Measurements from ENCODE around the gene RPP25L.
A peak's percentile ranks its signal among the peaks of the same experiment; 100 is the strongest.
"Not testable (repeated sequence)": the region's sequence is repeated elsewhere in the genome, so short reads cannot be mapped to it uniquely, and the experiment has no call there.

The RPP25L gene, protein sequence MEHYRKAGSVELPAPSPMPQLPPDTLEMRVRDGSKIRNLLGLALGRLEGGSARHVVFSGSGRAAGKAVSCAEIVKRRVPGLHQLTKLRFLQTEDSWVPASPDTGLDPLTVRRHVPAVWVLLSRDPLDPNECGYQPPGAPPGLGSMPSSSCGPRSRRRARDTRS
- 16.1 to 16.7 reads per million in 2 experiments for total RNA-seq

DNA sequence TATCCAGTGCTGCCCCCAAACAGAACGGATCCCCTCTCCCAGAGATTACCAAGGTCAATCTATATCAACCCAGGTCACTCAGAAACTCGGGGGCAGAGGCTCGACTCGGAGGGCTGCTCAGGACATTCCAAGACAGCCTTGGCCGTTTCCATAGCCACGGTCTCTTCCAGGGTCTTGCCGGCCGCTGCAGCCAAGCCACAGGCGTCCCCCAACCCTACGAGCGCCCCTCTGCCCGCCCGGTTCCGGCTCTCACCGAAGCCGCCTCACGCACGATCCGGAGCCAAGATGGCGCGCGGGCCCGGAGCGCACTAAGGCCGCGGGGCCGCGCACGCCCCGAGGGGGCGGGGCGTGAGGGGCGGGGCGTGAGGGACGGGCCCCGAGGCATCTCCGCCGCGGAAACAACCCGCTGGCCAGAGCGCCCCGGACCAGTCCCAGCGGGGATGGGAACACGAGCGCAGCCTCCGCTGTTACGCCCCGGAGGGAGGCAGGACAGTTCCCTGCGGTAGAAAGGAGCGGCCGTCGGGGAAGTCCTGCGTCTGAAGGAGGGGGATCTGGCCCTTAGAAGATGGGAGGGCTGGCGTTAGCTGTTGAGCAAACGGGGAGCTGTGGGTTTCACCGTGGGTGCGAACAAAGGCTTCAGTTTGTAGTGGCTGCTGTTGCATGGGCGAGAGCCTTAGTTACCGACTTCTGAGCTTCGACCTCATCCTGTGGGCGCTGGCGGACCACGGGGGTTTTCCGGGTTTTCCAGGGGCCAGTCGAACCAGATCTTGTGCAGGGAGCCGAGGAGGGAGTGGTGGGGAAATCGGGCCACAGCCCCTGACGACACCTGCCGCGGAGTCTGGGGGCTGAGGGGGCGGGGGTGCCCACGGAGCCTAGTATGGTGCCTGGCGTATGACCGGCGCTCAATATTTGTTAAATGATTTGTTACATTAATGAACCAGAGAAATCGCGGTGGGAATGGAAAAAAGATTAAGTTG is at the start of gene RPP25L:
RPP25L (minus strand) TSS at position 287 of the 977 bp plus-strand sequence. CDS start 801 bp downstream, outside the sequence.
- peak; percentile 77 for DNase-seq (ENCODE audit: low read depth)

DNA sequence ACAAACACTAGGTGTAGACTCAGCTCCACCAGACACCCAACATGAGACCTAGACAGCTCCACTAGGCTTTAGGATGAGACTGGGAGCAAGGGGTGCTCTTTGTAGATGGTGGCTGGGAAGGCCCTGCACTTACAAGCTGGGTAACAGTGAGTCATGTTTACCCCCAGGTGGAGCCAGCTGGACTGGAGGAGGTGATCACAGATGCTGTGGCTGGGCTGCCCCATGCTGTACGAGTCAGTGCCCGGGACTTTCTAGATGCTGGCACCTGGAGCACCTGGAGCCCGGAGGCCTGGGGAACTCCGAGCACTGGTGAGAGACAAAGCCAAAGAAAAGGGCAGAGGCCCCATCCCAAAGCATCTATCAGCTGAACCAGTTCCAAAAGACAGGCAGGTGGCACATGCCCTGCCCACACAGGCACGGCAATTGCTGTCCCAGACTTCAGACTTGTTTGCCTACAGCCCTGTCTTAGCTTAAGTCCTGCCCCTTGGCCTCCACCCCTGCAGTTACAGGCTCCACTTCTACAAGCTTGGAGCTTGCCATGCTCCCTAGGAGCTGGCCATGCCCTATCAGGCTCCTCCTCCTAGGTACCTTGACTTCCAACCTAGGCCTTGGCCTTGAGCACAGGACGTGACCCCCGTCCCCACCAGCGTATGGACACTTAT is 47.8 kb upstream of the RPP25L start:
- DNase-seq (ENCODE audit: low read depth) = no peak

DNA sequence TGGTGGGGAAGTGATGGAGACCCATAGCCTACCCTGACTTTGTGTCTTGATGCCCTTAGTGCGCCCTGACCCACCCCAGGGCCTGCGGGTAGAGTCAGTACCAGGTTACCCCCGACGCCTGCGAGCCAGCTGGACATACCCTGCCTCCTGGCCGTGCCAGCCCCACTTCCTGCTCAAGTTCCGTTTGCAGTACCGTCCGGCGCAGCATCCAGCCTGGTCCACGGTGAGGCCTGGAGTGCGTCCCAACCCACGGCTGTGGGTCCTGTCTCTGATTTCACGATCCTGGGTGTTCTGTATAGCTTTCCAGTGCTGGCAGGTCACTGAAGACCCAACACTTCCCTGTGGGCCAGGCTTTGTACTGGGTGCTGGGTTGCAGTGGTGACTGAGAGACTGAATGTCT is 46.6 kb upstream of the RPP25L start:
- no peak for DNase-seq (ENCODE audit: low read depth)

DNA sequence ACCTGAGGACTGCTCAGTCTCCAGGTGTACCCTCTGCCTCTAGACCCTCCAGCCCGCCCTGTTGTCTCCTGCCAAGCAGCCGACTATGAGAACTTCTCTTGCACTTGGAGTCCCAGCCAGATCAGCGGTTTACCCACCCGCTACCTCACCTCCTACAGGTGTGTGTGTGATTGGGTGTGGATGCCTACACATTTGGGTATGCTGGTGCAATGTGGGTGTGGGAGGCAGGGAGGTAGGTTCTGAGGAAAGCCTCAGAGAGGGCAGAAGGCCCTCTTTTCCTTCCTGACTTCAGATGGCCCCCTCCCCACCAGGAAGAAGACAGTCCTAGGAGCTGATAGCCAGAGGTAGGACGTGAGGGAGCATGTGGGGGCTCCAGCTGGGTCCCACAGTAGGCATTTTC is 45.1 kb upstream of the RPP25L start:
- DNase-seq (ENCODE audit: low read depth) = no peak

DNA sequence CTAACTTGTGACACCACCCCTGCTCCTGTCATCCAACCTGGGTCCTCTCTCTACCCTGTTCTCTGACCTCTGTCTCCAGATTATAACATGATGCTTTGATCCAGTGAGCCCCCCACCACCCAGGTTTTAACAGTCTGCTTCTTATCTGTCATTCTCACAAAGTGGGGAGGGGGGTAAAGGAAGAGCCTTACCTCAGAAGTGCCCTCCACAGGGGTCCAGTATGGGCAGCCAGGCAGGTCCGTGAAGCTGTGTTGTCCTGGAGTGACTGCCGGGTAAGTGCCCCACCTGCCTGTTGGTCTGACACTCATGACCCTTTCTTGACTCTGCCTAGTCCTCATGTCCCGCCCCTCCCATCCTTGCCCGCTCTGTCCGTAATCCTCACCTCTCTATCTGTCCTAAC is 43.5 kb upstream of the RPP25L start:
- DNase-seq (ENCODE audit: low read depth) = no peak

DNA sequence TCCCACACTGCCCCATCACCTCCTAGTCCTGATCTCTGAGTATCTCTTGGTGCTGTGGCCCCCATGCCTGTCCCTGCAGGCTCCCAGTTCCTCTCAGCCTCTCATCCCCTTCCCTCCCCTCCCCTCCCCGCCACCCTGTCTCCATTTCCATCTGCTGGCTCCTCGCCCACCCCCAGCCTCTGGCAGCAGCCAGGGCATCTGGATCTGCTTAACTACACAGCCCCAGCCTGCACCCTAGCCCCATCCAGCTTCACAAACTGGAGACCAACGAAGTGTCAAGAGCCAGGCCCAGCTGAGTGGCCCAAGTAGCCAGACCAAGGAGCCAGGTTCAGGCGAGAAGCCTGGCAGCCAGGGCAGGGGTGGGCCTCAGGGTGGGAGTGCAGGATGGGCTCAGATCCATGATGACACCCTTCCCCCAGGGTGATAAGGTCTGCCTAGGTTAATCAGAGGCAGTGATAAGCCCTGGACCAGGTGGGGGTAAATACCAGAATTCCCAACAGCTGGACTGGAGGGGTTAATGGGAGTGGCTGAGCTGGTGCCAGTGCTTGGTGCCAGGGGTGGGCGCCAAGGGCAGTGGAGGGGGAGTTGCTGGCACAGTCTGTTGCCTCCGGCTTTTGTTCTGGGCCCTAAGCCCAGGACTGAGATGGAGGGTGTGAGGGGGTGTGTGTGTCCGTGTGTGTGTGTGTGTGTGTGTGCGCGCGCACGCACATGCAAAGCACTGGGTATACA is 42.6 kb upstream of the RPP25L start:
- no peak for DNase-seq (ENCODE audit: low read depth)

DNA sequence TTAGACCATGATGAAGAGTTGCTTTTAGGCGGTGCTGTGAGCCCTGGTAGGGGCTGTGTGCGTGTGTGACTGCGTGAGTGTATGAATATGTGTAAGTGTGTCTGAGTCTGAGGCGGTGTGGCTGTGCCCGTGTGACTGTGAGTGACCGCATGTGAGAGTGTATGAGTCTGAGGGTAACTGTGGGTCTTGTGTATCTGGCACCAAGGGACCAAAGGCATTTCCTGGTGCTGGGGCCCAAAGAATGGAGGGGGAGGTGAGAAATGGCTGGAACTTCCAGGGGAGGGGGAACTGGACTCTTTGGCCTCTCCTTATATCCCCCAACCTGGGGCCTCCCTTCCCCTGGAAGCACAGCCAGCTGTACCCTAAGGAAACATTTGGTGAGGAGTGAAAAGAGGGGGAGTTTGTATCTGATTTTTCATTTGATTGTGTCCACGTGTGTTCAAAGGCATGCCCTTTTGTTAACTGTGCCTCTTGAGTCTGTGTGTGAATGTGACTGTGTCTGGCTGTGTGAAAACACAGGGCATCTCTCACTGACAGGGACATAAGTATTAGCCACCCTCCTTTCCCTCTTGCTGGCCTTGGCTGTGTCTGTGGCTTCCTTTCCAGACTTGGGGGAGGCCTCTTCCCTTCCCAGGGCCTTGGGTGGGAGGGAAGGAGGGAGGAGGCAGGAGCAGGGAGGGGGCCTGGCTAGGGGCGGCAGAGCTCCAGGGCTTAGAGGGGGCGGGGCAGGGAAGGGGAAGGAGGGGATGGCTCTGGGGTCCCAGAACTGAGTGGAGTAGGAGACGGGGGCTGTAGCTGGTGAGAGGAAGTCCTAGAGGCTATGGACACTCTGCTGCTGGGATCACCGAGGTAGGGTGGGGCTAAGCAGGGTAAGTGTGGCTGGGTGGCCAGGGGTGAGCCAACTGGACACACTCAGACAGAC is 41.5 kb upstream of the RPP25L start:
- DNase-seq (ENCODE audit: low read depth) = no peak

DNA sequence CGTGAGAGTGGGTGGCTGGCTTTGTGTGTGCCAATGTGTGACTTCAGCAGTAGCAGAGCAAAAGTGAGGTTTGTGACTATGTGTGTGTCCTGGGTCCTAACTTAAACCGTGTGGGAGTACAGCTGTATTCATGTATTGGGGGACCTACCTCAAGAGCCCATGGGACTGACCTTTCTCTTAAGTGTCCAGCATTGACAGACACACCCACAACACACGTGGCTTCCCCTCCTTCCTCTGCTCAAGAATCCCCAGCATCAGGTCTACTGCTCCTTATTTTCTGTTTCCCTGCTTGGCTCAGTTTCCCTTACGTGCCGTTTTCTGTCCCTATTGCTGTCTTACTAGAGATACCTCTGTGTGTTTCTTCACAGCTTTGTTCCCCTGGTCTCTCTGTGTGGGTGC is 40.7 kb upstream of the RPP25L start:
- DNase-seq (ENCODE audit: low read depth) = no peak

DNA sequence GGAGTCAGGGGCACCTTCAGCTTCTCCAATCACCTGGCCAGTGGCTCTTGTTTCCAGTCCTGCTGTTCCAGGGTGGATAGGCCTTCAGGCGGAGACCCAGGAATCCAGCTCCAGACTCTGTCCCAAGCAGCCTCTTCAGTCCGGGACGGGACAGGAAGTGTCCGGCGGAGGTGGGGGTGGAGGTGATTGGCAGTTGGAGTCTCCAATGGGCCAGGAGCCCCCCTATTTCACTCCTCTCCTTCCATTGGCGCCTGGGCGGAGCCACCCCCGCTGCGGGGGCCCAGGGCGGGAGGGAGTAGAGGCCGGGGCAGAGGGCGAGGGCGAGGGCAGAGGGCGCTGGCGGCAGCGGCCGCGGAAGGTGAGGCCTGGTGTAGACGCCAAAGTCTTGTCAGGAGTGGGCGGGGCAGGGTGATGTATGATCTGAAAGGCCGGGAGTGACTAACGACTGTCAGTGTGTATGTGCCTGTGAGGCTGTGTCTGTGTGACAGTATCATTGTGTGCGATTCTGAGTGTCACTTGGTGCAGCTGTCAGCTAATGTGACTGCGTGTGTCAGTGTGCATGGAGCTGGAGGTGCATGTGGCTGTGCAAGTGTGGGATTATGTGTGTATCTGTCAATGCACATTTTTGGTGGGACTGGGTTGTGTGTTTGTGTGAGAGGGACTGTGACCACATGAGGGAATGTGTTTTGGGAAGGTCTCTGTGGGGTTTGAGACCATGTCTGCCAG is 40.1 kb upstream of the RPP25L start, which contains the start of gene IL11RA:
IL11RA (plus strand) TSS at position 310 of the 726 bp plus-strand sequence. CDS start 3,033 bp downstream, outside the sequence.
- no peak for DNase-seq (ENCODE audit: low read depth)

DNA sequence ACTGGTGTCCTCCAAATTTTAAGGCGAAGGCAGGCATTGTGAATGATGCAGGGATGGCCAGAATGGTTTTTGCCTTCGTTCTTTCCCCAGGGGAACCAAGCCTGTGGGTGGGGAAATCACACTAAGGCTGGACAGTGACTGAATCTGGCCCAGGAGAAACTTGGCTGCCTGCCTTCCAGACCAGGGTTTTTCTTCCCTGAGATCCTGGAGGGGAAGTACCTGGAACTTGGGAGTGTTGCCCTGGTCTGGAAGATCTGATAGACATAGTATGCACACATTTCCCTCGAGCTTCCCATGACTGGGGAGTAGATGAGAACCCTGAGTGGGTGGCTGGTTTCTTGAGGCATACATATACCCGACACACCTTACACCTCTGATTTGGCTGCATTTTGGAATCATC is 39.4 kb upstream of the RPP25L start:
- no peak for DNase-seq (ENCODE audit: low read depth)

DNA sequence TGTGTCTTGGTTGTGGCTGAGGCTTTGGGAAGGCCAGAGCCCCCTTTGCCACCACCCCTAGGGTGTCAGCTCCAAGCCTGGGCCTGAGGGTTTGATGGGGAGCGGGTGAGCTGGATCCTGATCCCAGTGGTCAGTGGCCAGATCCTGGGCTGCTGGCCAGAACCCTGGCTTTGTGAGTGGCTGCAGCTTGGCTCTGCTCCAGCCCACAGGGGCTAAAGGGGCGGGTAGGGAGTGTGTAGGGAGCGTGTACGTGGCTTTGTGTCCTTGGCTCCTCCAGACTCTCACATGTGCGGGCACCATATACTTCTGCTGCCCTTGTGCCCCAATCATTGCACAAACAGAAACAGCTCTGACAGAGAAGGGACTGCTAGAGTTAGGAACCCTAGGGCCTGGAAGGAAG is 38.9 kb upstream of the RPP25L start:
- DNase-seq (ENCODE audit: low read depth) = no peak

DNA sequence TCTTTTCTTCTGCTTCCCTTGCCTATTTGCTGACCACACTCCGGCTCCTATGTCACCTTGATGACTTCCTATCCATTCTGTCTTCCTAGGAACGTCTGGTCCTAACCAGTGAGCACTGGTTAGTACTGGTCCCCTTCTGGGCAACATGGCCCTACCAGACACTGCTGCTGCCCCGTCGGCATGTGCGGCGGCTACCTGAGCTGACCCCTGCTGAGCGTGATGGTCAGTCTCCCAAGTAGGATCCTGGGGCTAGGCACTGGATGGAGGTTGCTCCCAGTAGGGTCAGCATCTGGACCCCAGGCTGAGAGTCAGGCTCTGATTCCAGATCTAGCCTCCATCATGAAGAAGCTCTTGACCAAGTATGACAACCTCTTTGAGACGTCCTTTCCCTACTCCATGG is 36.8 kb upstream of the RPP25L start:
- no peak for DNase-seq (ENCODE audit: low read depth)

DNA sequence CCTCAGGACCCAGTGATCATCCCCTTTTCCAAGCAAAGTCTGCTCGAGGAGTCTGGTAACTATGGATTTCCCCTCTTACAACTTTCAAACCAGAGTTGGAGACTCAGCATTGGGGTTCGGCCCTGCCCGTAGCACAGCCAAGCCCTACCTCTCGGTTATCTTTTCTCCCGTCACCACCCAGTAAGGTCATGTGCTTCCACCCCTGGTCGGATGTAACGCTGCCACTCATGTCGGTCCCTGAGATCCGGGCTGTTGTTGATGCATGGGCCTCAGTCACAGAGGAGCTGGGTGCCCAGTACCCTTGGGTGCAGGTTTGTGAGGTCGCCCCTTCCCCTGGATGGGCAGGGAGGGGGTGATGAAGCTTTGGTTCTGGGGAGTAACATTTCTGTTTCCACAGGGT is 35.8 kb upstream of the RPP25L start:
- DNase-seq (ENCODE audit: low read depth) = no peak

DNA sequence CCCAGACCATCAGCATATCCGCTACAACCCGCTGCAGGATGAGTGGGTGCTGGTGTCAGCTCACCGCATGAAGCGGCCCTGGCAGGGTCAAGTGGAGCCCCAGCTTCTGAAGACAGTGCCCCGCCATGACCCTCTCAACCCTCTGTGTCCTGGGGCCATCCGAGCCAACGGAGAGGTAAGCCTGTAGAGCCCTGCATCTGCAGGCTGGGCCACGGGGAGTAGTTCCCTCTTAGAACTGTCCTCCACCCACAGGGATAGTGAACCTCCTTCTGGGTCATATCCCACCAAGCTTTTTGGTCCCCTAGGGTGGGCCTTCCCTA is 35.1 kb upstream of the RPP25L start:
- DNase-seq (ENCODE audit: low read depth) = no peak

DNA sequence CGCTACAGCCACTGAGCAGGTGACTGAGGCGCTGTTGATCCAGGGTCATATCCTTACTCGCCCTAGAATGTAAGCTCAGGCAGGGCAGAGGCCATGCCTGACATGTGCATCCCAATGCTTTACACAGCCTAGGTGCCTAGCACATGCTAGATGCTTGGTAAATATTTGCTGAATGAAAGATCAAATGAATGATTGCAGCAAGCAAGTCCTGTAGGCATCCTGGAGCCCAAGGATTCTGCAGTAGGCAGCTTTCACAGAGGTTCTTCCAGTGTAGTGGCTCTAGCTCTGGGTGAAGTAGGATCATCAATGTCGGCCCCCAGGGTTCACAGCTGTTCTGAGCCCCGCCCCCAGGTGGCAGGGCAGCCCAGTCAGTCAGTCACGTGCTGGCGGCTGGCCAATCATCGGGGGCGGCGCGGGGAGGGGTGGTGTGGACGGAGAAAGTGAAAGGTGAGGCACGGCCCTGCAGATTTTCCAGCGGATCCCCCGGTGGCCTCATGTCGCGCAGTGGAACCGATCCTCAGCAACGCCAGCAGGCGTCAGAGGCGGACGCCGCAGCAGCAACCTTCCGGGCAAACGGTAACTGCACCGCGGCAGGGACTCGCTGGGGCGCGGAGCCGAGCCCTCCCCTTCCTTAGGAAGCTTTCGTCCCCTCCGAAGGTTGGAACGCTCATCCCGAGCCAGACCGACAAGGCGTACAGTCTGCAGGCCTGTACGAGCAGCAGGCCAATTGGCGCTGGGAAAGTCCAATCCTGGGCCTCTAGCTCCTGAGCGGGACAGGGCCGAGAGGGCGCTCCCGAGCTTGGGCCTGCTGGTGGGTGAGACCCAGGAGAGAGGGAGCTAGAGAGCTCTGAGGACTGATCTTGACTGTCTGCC is 34.5 kb upstream of the RPP25L start, which contains the start of gene GALT:
GALT (plus strand) TSS at position 465 of the 873 bp plus-strand sequence; CDS start at position 495, 30 bp downstream.
- DNase-seq (ENCODE audit: low read depth) = peak; percentile 95

DNA sequence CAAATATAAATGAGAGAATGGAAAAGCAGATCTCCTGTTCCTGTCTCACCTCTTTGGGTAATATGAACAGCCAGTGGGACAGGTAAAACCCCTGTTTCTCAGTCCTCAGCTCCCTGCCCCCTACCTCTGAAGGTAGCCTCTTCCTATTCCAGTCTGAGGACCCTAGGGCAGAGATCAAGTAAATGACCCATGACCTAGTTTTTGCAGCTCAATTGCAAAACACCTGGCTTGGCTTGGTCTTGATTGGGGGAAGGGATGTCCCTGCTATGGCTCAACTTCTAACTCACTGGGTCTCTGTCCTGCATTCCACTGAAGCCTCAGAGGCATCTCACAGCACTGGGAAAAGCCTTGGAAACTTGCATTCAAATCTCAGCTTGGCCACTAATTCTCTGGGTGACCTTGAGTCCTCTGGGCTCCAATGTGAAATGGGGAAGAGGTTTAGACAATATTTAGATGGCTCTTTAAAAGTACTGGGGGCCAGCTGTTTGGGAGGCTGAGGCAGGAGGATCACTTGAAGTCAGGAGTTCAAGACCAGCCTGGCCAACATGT is 32.9 kb upstream of the RPP25L start:
- DNase-seq (ENCODE audit: low read depth) = no peak

DNA sequence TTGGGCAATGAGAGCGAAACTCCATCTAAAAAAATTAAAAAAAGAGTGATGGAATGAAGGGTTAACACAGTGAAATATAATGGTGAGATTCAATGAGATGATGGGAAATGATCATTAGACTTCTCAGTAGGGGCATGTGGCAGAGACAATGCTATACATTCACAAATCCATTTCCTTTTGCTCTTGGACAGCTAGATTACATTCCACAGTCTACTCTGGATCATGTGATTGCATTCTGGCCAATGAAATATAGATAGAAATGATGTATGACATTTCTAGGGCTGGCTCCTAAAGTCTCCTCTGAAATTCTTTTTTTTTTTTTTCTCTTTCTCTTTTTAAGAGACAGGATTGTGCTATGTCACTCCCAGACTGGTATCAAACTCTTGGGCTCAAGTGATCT is 30.8 kb upstream of the RPP25L start:
- no peak for DNase-seq (ENCODE audit: low read depth)

DNA sequence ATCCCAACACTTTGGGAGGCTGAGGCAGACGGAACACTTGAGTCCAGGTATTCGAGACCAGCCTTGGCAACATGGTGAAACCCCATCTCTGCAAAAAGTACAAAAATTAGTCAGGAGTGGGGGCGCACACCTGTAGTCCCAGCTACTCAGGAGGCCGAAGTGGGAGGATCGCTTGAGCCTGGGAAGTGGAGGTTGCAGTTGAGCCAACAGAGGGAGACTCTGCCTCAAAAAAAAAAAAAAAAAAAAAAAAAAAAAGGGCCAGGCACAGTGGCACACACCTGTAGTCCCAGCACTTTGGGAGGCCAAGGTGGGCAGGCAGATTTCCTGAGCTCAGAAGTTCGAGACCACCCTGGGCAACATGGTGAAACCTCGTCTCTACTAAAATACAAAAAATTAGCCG is 27.4 kb upstream of the RPP25L start:
- DNase-seq (ENCODE audit: low read depth) = not testable (repeated sequence)

DNA sequence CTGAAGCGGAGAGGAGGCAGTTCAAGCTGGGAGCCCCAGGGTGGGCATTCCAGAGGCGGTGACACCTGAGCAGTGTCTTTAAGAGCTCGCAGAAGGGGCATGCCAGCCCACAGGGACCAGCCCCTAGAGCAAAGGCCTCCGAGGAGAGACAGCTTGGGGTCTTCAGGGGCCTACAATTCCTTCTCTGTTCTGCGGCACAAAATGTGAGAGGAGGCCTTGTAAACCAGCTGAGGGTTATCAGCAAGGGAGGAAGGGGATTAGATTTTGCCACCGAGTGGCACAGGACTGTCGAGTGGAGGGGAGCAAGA is 26.2 kb upstream of the RPP25L start:
- DNase-seq (ENCODE audit: low read depth) = no peak
